ENCODE results near the gene TMC6.
"Not testable (repeated sequence)": the region's sequence is repeated elsewhere in the genome, so short reads cannot be mapped to it uniquely, and the experiment has no call there.

Gene TMC6

DNA sequence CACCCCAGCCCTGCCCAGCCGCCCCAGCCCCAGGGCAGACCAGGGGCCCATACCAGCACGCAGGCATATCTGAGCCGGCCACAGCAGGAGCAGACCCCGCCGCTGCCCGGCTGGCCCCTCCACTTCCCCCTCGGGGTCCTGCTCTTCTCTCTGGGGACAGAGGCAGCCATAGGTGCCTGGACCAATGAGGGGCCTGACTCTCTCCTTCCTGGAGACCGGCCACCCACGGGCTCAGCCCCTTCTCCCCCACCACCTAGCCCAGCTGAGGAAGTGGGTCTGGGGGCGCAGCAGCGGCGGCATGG lies 3.8 kb downstream of the TMC6 start:
- no peak for DNase-seq (ENCODE audit: low read depth)

DNA sequence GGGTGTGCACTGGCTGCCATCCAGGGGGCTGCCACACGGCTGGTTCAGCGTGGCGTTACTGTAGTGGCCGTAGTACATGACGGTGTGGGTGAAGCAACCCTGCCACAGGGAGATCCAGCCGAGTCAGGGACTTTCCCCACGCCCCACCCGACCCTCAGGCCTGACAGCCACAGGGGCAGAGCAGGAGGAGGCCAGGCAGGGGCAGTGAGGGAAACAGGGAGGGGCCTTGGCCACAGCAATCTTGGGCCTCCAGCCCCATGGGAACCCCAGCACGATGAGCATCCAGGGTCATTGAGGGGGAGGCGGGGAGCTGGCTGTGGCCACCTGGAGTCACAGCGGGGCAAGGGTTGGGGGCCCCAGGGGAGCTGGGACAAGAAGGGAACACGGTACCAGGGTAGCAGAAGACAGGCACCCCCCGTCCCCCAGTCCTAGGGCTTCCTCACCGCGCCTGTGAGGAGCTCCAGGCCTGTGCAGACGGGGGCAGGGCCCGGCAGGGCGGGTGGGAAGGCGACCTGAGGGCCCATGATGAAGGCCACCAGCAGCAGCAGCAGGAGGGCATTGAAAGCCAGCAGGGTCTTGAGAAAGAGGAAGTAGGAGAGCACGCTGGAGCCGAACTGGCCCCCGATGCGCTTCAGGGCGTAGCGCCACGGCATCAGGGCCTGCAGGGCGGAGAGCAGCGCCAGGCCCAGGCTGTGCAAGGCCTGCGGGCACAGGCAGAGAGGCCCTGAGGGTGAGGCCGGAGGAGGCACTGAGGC lies 4.3 kb downstream of the TMC6 start:
- no peak for DNase-seq (ENCODE audit: low read depth)

DNA sequence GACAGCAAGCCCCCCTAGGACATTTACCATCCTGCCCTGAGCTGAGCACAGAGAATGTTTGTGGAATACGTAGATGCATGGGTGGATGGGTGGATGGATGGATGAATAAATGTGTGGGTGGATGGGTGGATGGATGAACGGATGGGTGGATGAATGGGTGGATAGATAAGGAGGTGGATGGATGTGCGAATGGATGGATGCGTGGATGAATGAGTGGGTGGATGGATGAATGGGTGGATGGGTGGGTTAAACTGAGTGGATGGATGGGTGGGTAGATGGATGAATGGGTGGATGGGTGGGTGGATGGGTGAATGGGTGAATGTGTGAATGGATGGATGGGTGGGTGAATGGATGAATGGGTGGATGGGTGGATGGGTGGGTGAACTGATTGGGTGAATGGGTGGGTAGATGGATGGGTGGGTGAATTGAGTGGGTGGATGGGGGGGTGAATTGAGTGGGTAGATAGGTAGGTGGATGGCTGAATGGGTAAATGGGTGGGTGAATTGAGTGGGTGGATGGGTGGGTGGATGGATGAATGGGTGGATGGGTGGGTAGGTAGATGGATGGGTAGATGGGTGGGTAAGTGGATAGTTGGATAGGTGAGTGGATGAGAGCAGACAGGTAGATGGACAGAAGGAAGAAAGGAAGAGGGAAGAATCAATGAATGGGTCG lies 5.2 kb downstream of the TMC6 start:
- DNase-seq (ENCODE audit: low read depth) = no peak

DNA sequence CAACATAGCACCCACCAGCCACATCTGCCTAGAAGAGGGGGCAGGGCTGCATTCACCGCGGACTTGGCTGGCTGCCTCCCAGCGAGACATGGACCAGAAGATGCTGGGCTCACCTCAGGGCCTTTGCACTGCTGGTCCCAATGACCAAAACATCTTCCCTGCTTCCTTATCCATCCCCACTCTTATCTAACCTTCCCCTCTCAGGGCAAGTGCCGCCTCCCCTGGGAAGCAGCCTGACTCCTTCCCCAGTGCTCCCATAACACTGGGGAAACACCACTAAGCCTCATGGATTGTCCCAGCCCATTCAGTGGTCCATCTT lies 5.7 kb downstream of the TMC6 start:
- DNase-seq (ENCODE audit: low read depth) = no peak

DNA sequence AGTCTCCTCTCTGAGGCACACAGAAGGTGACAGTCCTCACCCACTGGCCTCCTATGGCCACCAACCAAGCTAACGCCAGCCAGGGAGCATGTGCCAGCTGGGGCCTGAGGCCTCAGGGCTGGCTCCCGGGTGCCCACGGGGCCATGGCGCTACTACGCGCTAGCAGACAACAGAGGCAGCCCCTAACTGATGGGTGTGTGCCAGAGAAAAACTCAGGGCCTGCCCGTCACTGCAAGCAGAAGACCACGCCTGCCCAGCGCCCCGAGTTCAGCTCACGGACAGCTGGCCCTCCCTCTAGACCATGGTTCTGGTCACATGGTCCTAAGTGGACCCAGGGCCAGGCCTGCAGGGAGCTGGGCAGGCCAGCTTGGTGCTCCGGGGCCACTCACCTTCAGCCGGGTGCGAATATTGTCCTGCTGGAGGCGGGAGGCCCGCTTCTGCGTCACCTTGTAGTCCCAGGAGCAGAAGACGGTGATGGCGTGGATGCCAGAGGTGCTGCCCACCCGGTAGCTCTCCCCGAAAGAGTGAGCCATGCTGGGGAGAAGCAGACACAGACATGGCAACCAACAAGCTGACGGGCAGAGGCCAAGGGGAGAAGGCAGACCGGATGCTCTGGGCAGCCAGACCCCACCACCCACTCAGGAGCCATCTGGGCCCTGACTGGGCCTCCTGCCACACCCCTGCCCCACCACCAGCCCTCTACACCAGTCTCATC lies 6.2 kb downstream of the TMC6 start:
- no peak for DNase-seq (ENCODE audit: low read depth)

DNA sequence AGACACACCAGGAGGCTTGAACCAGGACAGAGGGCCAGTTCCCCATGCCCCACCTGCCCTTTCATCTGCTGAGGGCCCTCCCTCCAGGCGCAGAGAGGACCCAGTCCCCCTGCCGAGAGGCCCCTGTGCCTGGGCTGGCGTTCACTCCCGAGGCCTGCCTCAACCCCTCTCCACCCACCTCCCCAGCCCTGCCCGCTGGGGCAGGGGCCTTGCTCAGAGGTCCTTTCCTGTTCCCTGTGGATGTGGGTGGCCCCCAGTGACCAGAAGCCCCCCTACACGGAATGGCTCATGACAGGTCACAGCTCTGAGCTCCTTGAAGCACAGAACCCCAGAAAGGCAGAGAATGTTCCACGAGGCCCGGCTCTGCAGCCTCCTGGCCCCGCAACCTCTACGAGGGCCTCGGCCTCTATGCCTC lies 6.7 kb downstream of the TMC6 start:
- DNase-seq (ENCODE audit: low read depth) = no peak

DNA sequence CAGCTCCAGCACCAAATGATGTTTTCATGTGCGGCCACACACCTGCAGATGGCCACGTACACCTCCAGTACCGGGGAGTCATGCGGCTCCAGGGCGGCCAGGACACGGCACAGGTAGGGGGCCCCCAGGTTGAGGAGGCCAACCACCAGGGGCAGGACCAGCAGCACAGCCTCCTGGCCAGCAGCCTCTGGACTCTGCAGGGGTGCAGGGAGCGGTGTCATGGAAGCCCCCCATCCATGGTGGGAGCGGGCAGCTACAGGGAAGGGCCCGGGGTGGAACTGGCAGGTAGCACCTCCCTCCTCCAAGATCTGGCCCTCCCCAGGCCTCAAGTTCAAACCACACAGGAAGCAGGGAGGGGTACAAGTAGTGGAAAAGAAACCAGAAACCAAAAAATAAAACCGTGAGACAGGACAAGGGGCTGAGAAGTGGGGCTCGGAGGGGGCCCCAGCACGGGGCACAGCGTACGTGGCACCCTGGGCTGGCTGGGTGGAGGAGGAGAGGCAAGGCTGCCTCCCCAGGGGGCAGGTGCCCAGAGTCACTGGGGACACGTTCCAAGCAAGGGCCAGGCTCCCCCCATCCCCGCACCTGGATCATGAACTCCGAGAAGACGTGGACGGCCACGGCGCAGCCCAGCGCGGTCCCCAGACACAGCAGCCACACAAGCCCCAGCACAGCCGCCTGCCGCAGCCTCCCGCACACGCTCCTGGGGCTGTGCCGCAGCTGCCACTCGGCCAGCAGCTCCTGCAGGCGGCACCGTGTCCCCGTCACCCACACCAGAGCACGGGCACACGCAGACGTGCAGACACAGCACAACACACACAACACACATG lies 7.4 kb downstream of the TMC6 start:
- DNase-seq (ENCODE audit: low read depth) = no peak

DNA sequence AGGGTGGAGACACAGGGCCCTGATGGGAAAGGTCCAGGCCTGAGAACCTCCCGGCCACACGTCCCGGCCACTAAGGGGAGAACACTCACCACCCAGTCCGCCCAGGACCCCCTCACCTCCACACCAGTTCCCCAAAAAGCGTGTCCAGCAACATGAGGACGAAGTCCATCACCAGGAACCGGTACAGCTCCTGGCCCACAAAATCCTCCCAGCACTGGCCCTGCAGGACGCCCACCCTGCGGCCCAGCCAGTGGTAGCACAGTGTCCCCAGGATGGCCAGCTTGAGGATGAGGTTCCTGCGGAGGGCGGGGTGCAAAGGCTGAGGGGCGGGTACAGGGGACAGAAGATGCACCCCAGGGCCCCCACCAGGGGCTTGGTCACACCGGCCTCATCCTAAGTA lies 8.0 kb downstream of the TMC6 start:
- no peak for DNase-seq (ENCODE audit: low read depth)

DNA sequence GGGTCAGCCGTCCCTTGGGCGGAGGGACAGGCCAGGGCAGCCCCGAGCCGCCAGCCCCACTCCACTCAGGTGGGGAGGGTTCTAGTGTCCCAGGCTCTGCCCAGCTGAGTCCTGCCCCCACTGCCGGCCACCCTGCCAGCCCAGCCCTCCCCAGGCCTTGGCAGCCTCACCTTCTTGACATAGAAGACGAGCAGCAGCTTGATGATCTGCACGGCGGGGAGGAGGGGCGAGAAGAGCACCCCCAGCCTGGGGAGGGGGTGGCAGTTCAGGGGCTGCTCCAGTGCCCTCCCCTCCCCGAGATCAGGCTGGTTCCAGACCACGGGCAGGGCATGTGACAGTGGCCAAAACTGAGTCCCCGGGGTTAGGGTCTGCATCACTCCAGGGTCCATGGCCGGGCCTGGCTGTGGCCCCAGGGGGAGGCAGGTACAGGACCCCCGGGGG lies 9.7 kb downstream of the TMC6 start:
- DNase-seq (ENCODE audit: low read depth) = no peak

DNA sequence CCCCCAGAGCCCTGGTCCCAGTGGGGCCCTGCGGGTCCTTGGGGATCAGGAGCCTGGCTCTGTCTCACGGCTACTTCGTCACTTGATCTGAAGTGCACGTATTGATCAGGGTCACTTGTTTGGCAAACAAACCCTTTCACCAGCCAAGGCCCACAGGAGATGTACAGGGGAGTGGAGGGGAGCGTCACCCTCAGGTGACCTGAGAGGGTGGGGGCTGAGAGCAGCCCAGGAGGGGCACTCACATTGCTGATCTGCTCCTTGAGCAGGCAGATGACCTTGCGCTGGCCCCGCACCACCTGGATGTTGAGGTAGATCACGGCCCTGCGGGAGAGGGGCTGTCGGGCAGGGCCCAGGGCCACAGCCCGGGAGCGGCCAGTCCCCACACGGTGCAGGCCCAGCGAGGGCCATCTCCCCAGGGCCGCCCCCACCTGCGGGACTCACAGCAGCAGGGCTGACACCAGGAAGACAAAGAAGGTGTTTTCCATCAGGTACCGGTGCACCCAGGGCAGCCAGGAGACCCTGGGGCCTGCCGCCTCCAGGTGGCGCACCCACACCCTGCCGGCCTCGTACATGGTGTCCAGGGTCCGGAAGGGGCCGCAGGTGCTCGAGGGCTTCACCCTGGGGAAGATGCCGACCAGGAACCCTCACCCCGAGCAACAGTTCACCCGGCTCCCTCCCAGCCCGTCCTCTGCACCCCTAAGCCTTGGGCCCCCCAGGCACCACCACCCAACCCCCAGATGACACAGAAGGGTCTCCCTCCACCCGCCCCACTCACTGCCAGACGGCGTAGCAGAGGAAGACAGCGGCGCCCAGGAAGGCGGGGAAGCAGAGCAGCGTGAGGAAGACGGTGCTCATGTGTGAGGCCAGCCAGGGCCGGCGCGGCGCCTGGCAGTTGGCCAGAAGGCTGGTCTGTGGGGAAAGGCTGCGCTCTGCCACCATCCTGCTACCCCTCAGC lies 11.3 kb downstream of the TMC6 start:
- DNase-seq (ENCODE audit: low read depth) = no peak

DNA sequence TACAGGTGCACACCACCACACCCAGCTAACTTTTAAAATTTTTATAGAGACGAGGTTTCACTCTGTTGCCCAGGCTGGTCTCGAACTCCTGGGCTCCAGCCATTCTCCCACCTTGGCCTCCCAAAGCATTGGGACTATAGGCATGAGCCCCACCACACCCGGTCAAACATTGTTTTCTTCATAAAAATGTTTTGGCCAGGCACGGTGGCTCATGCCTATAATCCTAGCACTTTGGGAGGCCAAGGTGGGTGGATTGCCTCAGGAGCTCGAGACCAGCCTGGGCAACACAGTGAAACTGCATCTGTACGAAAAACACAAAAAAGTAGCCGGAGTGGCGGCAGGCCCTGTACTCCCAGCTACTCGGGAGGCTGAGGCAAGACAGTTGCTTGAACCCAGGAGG lies 12.1 kb downstream of the TMC6 start:
- no peak for DNase-seq (ENCODE audit: low read depth)

DNA sequence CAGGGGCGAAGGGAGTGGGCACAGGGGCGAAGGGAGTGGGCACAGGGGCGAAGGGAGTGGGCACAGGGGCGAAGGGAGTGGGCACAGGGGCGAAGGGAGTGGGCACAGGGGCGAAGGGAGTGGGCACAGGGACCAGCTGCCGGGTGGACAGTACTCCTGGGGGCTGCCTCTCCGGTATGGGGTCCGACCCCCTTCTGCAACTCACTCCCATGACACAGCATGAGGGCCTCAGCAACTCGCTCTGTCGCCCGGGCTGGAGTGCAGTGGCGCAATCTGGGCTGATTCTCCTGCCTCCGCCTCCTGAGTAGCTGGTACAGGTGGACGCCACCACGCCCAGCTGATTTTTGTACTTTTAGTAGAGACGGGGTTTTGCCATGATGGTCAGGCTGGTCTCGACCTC lies 12.8 kb downstream of the TMC6 start:
- DNase-seq (ENCODE audit: low read depth) = not testable (repeated sequence)

DNA sequence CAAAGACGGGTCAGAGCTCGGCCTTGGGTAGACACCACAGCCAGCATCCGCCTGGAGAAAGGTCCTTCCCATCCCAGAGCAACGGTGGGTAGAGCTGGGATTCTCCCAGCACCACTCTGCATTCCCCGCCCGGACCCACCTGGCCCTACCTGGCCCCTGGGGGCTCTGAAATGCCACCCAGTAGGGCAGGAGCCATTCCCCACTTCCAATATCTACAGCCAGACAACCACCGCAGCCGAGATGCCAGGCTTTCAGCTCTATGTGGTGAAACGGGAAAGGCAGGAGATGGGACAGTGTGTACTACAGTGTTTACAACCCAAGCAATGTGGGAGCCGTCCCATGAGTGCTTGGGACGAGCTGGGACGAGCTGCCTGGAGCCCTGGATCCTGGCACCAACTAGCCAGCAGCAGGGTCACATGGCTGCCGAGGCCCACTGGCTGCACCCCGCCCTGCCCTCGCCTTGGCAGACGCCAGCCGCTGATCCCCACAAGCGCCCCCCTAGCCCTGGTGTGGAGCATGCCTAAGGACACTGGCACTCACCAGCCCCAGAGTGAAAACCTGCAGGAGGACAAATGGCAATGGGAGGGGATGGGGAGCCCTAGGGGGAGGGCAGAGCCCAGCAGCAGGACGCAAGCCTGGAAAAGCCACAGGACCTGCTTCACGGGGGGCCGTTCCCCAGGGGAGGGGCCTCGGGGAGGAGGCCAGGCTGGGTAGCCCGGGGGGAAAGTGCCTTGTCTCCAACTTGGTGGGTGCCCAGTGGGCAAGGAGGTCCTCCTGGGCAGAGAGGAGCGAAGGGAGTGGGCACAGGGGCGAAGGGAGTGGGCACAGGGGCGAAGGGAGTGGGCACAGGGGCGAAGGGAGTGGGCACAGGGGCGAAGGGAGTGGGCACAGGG lies 13.5 kb downstream of the TMC6 start:
- no peak for DNase-seq (ENCODE audit: low read depth)

DNA sequence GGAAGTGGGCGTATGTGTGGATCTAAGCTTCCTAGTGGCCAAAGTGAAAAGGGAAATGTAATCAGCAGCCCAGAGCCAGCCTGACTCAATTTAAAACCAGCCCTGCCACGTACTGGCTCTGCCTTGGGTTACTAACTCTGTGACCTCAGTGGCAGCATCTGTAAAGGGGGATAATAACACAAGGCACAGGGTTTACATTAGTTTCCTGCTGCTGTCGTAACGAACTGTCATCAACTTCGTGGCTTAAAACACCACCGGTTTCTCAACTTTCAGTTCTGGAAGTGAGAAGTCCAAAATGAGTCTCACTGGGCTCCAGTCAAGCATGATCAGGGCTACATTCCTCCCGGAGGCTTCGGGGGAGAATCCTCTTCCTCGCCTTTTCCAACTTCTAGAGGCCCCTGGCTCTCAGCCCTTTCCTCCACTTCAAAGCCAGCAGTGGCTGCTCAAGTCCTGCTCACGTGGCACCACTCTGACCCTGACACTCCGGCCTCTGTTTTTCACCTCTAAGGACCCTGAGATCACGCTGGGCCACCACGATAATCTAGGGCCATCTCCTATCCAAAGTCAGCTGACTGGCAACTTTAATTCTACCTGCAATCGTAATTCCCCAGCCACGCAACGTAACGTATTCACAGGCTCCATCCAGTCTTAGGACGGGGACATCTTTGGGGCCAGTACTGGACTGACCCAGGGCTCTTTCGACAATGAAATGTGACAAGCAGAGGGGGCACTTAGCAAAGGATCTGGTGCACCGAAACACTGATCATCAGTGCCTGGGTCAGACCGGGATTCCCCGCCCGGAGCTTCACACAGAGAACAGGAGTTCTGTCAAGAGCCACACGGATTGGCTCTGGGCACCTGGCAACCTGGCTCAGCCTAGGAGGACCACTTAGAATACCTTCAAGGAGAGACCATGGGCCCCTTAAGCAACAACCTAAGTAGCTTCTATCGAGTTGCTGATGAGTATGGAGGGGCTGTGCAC lies 14.5 kb downstream of the TMC6 start:
- no peak for DNase-seq (ENCODE audit: low read depth)

DNA sequence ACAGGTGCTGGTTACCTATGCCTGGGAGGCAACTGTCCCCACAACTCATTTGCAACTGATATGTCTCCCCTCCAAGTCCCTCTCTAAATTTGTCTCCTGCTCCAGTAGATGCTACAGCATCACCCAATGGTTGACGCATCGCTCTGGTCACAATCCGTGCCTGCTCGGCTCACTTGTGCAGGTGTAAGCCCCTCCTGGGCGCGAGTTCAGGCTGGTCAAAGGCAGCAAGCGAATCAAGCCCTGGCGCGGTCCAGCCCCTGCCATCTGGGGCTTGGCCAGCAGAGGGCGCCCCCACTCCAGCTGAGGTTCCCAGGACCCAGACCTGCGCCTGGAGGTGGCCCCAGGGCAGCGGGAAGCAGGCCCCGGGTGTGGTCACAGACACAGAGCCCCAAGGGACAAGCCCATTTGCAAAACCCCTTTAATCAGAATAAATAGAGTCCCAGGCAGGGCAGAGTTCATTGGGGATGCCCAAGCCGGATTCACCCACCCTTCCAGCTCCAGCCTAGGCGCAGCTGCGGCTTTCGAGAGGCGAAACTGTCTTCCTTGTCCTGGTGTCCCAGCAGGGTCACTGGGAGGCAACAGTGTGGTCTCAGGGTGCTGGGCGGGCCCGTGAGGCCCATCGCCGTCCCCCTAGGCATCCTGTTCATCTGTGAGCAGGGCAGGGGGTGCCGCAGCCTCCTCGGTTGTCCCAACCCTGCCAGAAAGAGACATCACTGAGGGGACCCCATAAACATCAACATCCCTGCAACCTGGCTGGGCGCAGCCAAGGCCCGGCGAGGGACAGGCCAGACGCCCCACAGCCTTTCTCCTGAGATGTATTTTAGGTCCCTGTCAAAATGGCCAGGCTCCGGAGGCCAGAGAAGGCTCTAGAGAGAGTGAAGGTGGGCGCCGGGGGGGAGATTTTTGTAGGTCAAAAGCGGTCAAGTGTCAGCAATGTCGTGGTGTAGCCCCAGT lies 15.8 kb downstream of the TMC6 start:
- peak; percentile 71 for DNase-seq (ENCODE audit: low read depth)

DNA sequence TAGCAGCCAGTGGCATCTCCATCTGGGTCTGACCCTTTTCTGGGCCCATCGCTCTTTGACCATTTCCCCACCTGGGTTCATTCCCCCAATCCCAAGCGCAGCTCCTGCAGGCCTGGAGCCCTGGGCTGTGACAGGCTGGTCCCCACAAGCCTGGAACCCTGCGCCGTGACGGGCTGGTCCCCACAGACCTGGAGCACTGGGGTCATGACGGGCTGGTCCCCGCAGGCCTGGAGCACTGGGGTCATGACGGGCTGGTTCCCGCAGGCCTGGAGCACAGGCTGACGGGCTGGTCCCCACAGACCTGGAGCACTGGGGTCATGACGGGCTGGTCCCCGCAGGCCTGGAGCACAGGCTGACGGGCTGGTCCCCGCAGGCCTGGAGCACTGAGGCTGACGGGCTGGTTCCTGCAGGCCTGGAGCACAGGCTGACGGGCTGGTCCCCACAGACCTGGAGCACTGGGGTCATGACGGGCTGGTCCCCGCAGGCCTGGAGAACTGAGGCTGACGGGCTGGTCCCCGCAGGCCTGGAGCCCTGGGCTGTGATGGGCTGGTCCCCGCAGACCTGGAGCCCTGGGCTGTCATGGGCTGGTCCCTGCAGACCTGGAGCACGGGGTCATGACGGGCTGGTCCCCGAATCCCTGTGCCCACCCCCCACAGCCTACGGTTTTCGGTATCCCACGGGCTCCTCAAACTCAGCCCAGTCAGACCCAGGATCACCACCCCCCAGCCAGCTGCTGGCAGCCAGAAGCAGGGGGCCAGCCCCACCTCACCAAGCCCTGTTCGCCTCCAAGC lies 16.6 kb downstream of the TMC6 start:
- DNase-seq (ENCODE audit: low read depth) = no peak

Data from stimulated activated CD8-positive, alpha-beta memory T cell treated with anti-CD3 and anti-CD28 coated beads, Interleukin-4, amount 100 ng/mL, for 24 hours (primary cell).